Measurements from ENCODE around the gene FARSA. TPM values are rescaled to one million over a fixed set of nuclear protein-coding genes. Genes with fewer than 3 reads are reported as not detected.

Gene FARSA
- polyA plus RNA-seq, 1 experiment: 33.6 TPM

DNA sequence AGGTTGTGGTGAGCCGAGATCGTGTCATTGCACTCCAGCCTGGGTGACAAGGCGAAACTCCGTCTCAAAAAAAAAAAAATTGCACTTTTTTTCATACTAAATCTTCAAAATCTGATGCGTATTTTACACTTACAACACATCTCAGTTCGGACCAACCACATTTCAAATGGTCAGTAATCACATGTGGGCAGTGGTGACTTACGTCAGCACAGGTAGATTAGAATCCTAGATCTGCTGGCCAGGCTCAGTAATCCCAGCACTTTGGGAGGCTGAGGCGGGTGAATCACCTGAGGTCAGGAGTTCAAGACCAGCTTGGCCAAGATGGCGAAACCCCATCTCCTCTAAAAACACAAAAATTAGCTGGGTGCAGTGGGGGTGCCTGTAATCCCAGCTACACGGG is 1.6 kb upstream of the FARSA start:
- H3K36me3 ChIP-seq (ENCODE audit: control insufficient read depth, insufficient read depth, low read length): peaks cover 7% of the 10 kb centered on the region
- no peak for DNase-seq (ENCODE audit: low read depth)
- TF ChIP-seq, protein P1, sequence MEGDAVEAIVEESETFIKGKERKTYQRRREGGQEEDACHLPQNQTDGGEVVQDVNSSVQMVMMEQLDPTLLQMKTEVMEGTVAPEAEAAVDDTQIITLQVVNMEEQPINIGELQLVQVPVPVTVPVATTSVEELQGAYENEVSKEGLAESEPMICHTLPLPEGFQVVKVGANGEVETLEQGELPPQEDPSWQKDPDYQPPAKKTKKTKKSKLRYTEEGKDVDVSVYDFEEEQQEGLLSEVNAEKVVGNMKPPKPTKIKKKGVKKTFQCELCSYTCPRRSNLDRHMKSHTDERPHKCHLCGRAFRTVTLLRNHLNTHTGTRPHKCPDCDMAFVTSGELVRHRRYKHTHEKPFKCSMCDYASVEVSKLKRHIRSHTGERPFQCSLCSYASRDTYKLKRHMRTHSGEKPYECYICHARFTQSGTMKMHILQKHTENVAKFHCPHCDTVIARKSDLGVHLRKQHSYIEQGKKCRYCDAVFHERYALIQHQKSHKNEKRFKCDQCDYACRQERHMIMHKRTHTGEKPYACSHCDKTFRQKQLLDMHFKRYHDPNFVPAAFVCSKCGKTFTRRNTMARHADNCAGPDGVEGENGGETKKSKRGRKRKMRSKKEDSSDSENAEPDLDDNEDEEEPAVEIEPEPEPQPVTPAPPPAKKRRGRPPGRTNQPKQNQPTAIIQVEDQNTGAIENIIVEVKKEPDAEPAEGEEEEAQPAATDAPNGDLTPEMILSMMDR (IDR thresholded peaks at IDR 0.05; ENCODE audit: insufficient read depth, low read depth, low read length): no peak
- H3K4me3 ChIP-seq (ENCODE audit: low read depth, low read length): no peak overlapping the region
- ChIA-PET CTCF (no interaction called here), POLR2A (no interaction called here)
- no peaks in the 10 kb centered on the region for H3K27me3 ChIP-seq (ENCODE audit: control insufficient read depth, insufficient read depth, low read length)

DNA sequence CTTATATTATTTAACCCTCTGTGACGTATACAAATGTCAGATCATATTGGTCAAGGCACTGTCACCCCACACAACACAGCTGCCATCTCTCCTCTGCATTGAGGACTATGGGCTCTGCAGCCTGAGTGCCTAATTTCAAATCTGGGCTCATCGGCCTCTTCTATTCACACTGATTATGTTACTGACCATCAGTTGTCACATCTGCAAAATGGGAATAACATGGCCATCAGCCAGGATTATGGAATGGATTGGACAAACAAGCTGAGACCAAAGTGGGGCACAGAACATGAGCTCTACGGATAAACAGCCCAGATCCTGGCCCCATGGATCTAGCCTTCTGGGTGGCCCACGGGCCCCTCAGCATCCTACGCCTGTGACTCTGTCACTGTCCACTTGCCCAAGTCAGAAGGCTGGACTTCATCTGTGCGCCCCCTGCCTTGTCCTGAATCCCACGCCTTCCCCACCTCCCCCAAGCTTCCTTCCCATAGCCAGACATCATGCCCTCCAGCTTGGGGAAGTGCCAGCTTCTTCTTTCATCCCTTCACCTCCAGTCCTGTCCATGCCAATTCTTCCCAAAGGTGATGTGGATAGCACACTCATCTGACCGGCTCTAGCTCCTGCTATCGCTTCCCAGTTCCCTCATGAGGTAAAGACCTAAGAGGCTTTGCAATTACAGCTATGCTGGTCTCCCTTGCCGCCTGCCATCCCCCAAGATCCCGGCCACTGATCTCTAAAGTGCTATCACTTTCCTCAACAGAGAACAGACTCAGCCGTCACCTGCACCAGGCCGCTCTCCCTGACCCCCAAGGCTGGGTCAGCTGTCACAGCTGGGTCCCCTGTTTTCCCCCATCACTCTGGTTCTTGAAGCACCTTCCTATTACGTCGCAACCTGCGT is 872 bp downstream of the FARSA start:
- ChIA-PET CTCF (interaction anchor here (1.2 to 2.2 kb wide), 2 partner anchors 14 to 32 kb away, joined by 3 to 9 read pairs; partner anchors contain the start of gene SYCE2), POLR2A (interaction anchor here (0.5 kb wide), 1 partner anchor 14 kb away, joined by 7 read pairs; no protein-coding TSS in a partner anchor)
- Histone ChIP-seq H3K27me3 (ENCODE audit: control insufficient read depth, insufficient read depth, low read length) (no peaks in the 10 kb centered on the region), H3K4me3 (ENCODE audit: low read depth, low read length) (peak overlapping the region; percentile 94), H3K36me3 (ENCODE audit: control insufficient read depth, insufficient read depth, low read length) (peaks cover 19% of the 10 kb centered on the region)
- DNase-seq (ENCODE audit: low read depth): no peak
- TF ChIP-seq, protein P1 (IDR thresholded peaks at IDR 0.05; ENCODE audit: insufficient read depth, low read depth, low read length): no peak

DNA sequence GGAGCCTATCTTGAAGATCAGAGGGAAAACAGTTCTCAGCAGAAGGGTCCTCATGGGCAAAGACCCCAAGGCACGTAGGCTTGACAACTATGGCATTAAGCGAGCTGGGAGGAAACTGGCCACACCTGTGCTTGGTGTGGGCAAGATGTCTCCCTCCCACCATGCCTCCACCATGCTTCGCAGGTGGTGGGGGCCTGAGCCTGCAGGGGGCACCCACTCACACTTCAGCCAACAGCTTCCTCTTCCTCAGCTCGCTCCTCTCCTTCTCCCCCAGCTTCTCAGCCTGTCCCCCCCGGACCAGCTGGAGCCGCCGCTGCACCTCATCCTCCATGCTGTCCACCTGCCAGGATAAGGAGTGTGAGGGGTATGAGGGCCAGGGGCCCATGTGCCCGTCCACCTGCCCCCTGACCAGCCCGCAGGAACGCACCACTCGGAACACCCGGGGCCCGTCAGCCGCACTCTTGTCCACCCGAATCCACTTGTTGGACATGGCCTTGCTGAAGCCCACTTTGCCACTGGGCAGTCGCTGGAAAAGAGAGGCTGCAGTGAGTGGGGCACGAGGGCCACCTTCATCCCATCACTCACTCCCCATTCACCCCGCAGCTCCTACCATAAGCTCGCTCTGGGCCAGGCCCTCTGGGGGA is 3.4 kb downstream of the FARSA start:
- TF ChIP-seq, protein P1 (IDR thresholded peaks at IDR 0.05; ENCODE audit: insufficient read depth, low read depth, low read length): no peak
- Histone ChIP-seq H3K27me3 (ENCODE audit: control insufficient read depth, insufficient read depth, low read length) (no peaks in the 10 kb centered on the region), H3K36me3 (ENCODE audit: control insufficient read depth, insufficient read depth, low read length) (peaks cover 28% of the 10 kb centered on the region), H3K4me3 (ENCODE audit: low read depth, low read length) (no peak overlapping the region)
- ChIA-PET POLR2A (no interaction called here), CTCF (no interaction called here)
- DNase-seq (ENCODE audit: low read depth): no peak

DNA sequence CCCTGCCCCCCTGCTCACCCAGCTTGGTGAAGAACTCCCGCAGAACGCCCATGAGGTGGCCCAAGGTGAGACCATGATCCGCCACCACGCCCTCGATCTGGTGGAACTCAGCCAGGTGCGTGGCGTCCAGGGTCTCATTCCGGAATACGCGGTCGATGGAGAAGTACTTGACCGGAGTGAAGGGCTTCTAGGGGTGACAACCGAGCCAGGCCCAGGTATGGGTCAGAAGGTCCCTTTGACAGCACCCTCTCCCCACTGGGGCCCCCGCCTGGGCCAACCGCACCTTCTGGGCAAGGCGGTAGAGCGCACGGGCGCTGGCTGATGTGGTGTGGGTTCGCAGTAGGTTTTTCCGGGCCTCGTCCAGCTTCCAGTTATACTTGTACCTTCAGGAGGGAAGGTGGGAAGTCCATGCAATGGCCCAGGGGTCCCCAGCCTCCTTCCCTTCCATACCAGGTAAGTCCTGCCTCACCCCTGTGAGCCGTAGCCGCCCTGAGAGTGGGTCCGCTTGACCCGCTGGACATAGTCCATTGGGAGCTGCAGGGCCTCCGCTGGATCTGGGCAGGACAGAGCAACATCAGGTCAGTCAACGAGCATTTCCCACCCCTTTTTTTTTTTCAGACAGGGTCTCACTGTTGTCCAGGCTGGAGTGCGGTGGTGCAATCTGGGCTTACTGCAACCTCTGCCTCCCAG is 8.7 kb downstream of the FARSA start:
- ChIA-PET POLR2A (interaction anchor here (0.9 kb wide), 1 partner anchor 9 kb away, joined by 3 read pairs; the partner anchor contains the start of gene FARSA), CTCF (interaction anchor here (0.9 kb wide), 1 partner anchor 41 kb away, joined by 3 read pairs; no protein-coding TSS in a partner anchor)
- TF ChIP-seq, protein P1 (IDR thresholded peaks at IDR 0.05; ENCODE audit: insufficient read depth, low read depth, low read length): no peak
- Histone ChIP-seq H3K27me3 (ENCODE audit: control insufficient read depth, insufficient read depth, low read length) (no peaks in the 10 kb centered on the region), H3K4me3 (ENCODE audit: low read depth, low read length) (no peak overlapping the region), H3K36me3 (ENCODE audit: control insufficient read depth, insufficient read depth, low read length) (peaks cover 45% of the 10 kb centered on the region)
- no peak for DNase-seq (ENCODE audit: low read depth)

DNA sequence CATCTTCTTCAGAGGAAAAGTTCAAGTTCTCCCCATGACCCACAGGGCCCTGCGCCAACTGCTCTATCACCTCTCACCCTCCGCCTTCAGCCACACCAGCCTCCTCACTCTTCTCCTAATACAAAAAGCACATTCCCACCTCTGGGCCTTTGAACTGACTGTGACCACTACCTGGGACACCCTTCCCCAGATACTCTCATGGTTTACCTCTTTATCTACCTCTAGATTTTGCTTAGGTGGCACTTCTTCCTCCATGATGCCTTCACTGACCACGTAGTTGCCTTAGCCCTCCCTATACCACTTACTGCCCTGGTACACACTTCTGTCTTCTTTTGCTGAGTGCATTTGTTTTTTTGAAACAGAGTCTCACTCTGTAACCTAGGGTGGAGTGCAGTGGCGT is 10.6 kb downstream of the FARSA start:
- Histone ChIP-seq H3K4me3 (ENCODE audit: low read depth, low read length) (no peak overlapping the region), H3K36me3 (ENCODE audit: control insufficient read depth, insufficient read depth, low read length) (peaks cover 34% of the 10 kb centered on the region), H3K27me3 (ENCODE audit: control insufficient read depth, insufficient read depth, low read length) (no peaks in the 10 kb centered on the region)
- ChIA-PET CTCF (no interaction called here), POLR2A (no interaction called here)
- TF ChIP-seq, protein P1 (IDR thresholded peaks at IDR 0.05; ENCODE audit: insufficient read depth, low read depth, low read length): no peak
- DNase-seq (ENCODE audit: low read depth): no peak

All from BJ (cell line).